ENCODE measurements around the gene SLC43A3. TPM values are rescaled to one million over a fixed set of nuclear protein-coding genes. Genes with fewer than 3 reads are reported as not detected.

The SLC43A3 gene
- total RNA-seq, 2 experiments from 2014 or later = 6.9 to 7.3 TPM

GRCh38 chr11:57474017-57474802 is 47.3 kb upstream of the SLC43A3 start:
- peak overlapping the region; percentile 80 for H3K4me3 Mint-ChIP-seq
- peaks cover 0 to 4% of the 10 kb centered on the region in 2 experiments for H3K27me3 ChIP-seq (ENCODE audit: control insufficient read depth in 1 of 2, insufficient read depth in 2 of 2, low read length in 2 of 2)
- ATAC-seq (ENCODE audit: poor library complexity) (peak; percentile 69), DNase-seq (peak in 7 of 14 experiments; percentile 42 to 65 (median 58))
- intact Hi-C loops (cut with DNase I, micrococcal nuclease) = loop anchor here in 1 of 2 experiments (2.0 kb wide), 1 partner anchor 13 kb away; the partner anchor contains the start of gene RTN4RL2
- no peak overlapping the region for H3K4me3 ChIP-seq (ENCODE audit: low read length)
- no peaks in the 10 kb centered on the region for H3K36me3 Mint-ChIP-seq (ENCODE audit: low read depth)
- H3K36me3 ChIP-seq (ENCODE audit: insufficient read depth, low read length) = no peaks in the 10 kb centered on the region
- ChIA-PET CTCF (interaction anchor here (0.7 to 1.1 kb wide), 3 partner anchors 16 to 19 kb away, joined by 3 to 5 read pairs (median 4); no protein-coding TSS in a partner anchor), POLR2A (interaction anchor here (1.4 to 2.2 kb wide), 3 partner anchors 14 to 32 kb away, joined by 3 to 10 read pairs (median 9); partner anchors contain the start of gene RTN4RL2)
- H3K27ac ChIP-seq (ENCODE audit: low read depth in 1 of 2, low read length in 2 of 2) = no peak overlapping the region
- H3K9me3 ChIP-seq (ENCODE audit: control insufficient read depth in 1 of 2, insufficient read depth in 1 of 2, low read length in 2 of 2) = no peaks in the 10 kb centered on the region
- H3K4me1 ChIP-seq (ENCODE audit: insufficient read depth, low read length) = peaks cover 36% of the 10 kb centered on the region
- peak overlapping the region; percentile 21 for H3K27ac Mint-ChIP-seq
- H3K9me3 Mint-ChIP-seq = no peaks in the 10 kb centered on the region
- peaks cover 33% of the 10 kb centered on the region for H3K4me1 Mint-ChIP-seq (ENCODE audit: low read depth)
- TF ChIP-seq, protein P1, sequence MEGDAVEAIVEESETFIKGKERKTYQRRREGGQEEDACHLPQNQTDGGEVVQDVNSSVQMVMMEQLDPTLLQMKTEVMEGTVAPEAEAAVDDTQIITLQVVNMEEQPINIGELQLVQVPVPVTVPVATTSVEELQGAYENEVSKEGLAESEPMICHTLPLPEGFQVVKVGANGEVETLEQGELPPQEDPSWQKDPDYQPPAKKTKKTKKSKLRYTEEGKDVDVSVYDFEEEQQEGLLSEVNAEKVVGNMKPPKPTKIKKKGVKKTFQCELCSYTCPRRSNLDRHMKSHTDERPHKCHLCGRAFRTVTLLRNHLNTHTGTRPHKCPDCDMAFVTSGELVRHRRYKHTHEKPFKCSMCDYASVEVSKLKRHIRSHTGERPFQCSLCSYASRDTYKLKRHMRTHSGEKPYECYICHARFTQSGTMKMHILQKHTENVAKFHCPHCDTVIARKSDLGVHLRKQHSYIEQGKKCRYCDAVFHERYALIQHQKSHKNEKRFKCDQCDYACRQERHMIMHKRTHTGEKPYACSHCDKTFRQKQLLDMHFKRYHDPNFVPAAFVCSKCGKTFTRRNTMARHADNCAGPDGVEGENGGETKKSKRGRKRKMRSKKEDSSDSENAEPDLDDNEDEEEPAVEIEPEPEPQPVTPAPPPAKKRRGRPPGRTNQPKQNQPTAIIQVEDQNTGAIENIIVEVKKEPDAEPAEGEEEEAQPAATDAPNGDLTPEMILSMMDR (IDR thresholded peaks at IDR 0.05) = no peak
- H3K27me3 Mint-ChIP-seq = no peaks in the 10 kb centered on the region

DNA sequence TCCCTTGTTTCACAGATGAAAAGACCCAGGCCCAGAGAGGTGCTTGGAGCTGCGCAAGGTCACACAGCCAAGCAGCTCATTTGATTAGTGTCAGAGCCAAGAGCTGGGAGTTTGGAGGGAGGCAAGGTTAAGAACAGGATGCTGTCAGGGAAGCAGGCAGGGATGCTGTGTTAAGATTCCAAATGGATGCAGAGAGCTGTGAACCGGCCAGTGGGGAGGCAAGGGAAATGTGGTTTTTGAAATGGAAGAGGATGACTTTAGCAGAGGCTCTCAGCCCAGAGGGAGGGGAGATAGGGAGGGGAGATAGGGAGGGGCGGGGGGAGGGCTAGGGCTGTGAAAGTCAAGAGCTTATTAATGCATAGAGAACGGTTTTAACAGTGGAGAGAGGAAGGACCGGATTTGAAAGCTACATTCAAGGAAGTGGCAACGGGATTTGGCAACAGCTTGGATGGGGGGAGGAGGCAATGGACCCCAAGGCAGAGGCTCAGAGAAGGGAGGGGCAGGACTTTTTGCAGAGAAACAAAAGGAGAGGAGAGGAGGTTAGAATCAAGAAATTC is 46.4 kb upstream of the SLC43A3 start:
- Mint-ChIP-seq H3K4me1 (ENCODE audit: low read depth) (peaks cover 33% of the 10 kb centered on the region), H3K4me3 (peak overlapping the region; percentile 49), H3K27me3 (peaks cover 4% of the 10 kb centered on the region), H3K36me3 (ENCODE audit: low read depth) (no peaks in the 10 kb centered on the region), H3K9me3 (no peaks in the 10 kb centered on the region), H3K27ac (no peak overlapping the region)
- no peak for DNase-seq
- Histone ChIP-seq H3K27ac (ENCODE audit: low read depth in 1 of 2, low read length in 2 of 2) (no peak overlapping the region), H3K4me1 (ENCODE audit: insufficient read depth, low read length) (peaks cover 36% of the 10 kb centered on the region), H3K27me3 (ENCODE audit: control insufficient read depth in 1 of 2, insufficient read depth in 2 of 2, low read length in 2 of 2) (peaks cover 0 to 4% of the 10 kb centered on the region in 2 experiments), H3K36me3 (ENCODE audit: insufficient read depth, low read length) (no peaks in the 10 kb centered on the region), H3K9me3 (ENCODE audit: control insufficient read depth in 1 of 2, insufficient read depth in 1 of 2, low read length in 2 of 2) (no peaks in the 10 kb centered on the region), H3K4me3 (ENCODE audit: low read length) (no peak overlapping the region)
- ATAC-seq (ENCODE audit: poor library complexity) = no peak
- intact Hi-C loops (cut with DNase I, micrococcal nuclease) = no loop called here
- TF ChIP-seq, protein P1 (IDR thresholded peaks at IDR 0.05) = no peak
- ChIA-PET CTCF (interaction anchor here (1.0 to 1.8 kb wide), 3 partner anchors 15 to 53 kb away, joined by 4 to 8 read pairs (median 4); no protein-coding TSS in a partner anchor), POLR2A (interaction anchor here (1.4 to 2.2 kb wide), 4 partner anchors 14 to 33 kb away, joined by 3 to 10 read pairs (median 7); partner anchors contain the start of gene RTN4RL2)

GRCh38 chr11:57471496-57471895 is 44.6 kb upstream of the SLC43A3 start:
- ChIA-PET POLR2A (no interaction called here), CTCF (no interaction called here)
- no peaks in the 10 kb centered on the region for H3K36me3 ChIP-seq (ENCODE audit: insufficient read depth, low read length)
- no peak overlapping the region for H3K27ac ChIP-seq (ENCODE audit: low read depth in 1 of 2, low read length in 2 of 2)
- no peaks in the 10 kb centered on the region for H3K27me3 ChIP-seq (ENCODE audit: control insufficient read depth in 1 of 2, insufficient read depth in 2 of 2, low read length in 2 of 2)
- intact Hi-C loops (cut with DNase I, micrococcal nuclease) = no loop called here
- DNase-seq (no peak), ATAC-seq (ENCODE audit: poor library complexity) (no peak)
- TF ChIP-seq, protein P1 (IDR thresholded peaks at IDR 0.05) = no peak
- H3K4me3 ChIP-seq (ENCODE audit: low read length) = no peak overlapping the region
- peaks cover 33% of the 10 kb centered on the region for H3K4me1 Mint-ChIP-seq (ENCODE audit: low read depth)
- H3K9me3 ChIP-seq (ENCODE audit: control insufficient read depth in 1 of 2, insufficient read depth in 1 of 2, low read length in 2 of 2) = no peaks in the 10 kb centered on the region
- H3K36me3 Mint-ChIP-seq (ENCODE audit: low read depth) = no peaks in the 10 kb centered on the region
- H3K4me3 Mint-ChIP-seq = no peak overlapping the region
- H3K27ac Mint-ChIP-seq = no peak overlapping the region
- H3K27me3 Mint-ChIP-seq = peaks cover 4% of the 10 kb centered on the region
- no peaks in the 10 kb centered on the region for H3K9me3 Mint-ChIP-seq
- peaks cover 29% of the 10 kb centered on the region for H3K4me1 ChIP-seq (ENCODE audit: insufficient read depth, low read length)

Measured in CD4-positive, alpha-beta T cell (primary cell).